ENCODE data around the gene SSBP1.
"Not testable (repeated sequence)": the region's sequence is repeated elsewhere in the genome, so short reads cannot be mapped to it uniquely, and the experiment has no call there.

The SSBP1 gene

DNA sequence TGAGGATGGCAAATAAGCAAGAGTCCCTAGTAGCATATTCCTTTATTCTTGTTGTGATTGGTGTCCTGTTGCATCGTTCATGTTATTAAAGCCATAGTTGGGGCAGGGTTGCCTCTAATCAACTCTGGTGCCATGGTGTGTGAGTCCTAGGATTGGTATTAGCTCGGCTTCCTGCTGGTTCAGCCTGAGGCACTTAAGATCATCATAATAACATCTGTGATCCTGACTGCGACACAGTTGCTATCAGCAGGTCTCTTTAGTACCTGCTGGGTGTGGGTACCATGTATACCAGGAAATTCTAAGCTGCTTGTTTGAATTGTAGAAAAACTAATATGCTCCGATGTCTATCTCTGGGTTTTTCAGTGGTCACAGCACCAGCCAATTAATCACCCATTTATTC, 28.4 kb upstream of the SSBP1 start:
- no peak for DNase-seq

DNA sequence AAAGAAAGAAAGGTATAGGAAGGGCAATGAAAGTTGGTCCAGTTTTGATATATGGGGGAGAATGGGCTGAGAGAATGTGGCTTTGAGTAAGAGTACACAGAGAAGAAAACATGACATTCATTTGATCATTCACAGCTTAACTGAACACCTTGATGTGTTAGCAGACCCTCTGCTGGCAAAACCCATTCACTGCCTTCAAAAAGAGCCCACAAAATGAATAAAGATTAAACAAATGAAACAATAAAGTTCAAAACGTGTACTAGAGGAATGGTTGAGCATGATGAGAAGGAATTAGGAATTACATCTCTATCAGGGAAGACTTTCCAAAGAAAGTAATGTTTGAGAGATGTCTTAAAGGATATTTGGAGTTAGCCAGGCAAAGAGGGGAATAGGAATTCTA, 27.9 kb upstream of the SSBP1 start:
- DNase-seq = no peak

DNA sequence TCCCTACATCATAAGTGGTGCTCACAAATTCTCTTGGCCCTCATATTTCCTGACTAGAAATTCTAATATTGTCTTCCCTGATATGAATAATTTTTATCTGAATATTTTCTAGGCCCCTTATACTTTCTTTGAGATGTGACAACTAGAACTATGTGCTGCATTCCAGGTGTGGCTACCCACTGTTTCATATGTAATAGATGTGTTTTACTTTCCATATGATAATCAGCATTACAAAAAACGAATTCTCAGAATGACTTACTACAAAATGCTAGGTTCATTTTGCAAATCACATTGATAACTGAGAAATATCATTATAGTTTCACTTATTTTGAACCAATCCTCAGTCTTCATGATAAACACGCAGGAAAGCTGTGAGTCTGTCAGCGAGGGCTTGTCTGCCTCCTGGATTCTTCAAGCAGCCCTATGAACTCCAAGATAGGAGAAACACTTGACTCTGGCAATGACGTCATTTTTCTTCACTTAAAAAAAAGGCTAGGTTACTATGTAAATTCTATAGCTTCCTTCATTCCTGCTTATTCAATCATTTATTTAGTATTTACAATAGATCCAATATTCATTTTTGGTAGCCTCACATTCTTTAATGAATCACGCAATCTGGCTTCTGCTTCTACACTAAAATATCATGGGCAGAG, 25.4 kb upstream of the SSBP1 start:
- no peak for DNase-seq

DNA sequence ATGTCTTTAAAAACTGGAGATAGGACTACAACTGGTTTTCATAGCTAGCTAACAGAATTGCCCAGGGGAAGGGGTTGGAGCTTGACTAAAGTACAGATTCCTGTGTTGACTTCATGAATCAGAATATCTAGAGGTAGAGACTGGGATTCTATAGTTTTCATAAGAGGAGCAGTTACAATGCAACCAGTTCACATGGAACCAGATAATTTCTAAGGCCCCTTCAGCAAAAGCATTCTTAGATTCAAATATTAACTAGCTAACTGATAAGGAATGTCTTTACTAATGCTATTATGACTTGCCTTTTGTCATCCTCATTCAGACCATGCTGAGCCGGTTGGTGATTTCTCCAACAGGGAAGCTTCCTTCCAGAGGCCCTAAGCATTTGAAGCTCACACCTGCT, 24.3 kb upstream of the SSBP1 start:
- no peak for DNase-seq

DNA sequence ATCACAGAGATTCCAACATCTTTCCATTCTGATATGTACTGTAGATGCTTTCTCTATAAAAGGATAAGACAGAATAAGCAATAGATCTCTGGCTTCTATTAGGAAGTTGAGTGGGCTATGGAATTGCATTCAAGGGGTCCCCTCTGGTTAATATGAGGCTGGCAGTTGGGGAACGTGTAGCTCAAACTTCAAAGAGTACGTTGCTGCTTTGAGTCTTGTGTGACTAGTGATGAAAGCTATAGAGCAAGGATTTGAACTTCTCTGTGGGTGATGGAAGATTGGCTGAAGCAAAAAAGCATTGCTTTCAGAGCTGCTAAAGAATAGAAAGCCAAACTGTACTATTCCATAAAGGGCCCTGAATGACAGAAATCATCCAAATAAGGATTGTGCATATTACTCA, 23.6 kb upstream of the SSBP1 start:
- no peak for DNase-seq

DNA sequence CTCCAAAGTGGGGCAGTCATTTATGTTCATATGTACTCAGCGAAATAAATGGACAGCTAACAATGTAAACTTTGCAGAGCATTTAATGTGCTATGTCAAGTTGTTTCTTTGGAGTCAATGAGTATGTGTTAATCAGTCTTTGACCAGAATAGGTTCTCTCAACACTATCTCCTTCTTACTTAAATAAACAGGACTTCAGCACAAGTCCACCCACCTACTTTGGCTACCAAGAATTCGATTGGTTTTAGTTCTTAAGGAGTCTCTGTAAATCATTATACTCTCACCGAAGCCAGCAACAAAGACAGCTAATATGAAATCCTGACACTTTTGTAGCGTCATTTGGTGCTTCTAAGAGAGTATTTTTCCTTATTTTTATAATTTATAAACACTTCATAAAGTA, 23.1 kb upstream of the SSBP1 start:
- DNase-seq = no peak

DNA sequence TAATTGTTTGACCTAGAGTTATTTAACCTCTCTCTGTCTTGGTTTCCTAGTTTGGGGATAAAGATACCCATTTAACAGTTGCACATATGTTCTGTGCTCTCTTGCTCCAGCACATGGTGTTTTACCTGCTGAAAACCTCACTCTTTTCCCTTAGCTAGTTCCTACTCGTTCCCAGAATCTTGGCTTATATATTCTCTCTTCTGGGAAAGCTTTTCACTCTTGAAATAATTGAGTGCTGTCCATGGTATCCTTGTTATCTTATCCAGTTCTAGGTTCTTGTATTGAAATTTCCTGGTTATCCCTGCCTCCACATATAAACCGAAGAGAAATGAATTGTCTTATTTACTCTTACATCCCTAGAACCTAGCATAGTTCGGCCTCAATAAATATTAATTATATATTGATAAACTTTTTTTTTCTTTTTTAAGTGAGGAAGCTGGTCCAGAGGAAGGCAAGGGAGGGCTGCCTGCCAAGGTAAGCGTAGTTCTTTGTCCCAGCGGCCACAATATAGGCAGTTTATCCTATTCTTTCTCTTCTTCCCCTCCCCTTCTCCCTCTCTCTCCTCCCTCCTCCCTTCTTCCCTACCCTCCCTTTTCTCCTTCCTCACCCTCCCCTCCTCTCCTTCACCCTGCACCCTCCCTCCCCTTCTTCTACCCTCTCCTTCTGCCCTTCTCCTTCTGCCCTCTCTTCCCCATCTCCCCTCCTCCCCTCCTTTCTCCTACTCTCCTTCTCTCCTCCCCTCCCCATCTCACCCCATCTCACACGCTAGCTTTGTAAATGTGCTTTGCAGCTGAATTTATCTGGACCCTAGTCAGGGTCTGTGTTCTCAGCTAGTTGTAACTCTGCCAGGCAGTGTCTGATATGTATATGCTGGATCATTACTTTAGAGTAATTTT, 22.1 kb upstream of the SSBP1 start:
- DNase-seq = no peak

DNA sequence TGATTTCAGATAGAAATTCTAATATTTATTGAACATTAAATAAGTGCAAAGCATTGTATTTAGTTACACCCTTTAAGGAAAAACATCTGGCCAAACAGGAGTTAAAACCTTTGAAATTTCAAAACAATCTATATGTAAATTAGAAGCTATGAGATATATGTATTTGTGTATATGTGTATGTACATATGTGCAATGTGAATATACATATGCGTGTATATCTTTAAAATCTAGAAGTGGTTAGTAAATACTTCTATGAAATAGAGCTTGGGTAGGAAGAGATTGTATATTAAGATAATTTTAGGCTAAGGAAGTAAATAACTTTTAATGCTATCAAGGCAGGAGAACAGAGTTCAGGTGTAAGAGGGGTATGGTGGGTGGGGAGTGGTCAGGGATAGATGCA, 20.7 kb upstream of the SSBP1 start:
- no peak for DNase-seq

DNA sequence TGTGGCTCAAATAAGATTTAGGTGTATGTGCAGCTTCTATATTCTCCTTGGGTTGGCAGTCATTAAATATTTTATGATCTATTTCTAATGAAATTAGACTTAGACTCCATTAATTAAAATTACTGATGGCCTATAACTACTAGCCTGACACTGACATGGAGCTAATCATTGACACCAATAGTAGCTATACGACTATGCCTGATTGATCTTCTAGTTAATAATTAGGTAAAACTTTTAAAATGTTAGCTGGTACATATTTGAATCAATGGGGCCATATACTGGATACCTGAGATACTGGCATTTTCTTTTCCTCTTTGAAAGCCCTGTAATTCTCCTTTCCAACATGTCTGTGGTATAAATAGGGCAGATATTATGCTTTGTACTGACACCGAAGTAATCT, 15.6 kb upstream of the SSBP1 start:
- no peak for DNase-seq

DNA sequence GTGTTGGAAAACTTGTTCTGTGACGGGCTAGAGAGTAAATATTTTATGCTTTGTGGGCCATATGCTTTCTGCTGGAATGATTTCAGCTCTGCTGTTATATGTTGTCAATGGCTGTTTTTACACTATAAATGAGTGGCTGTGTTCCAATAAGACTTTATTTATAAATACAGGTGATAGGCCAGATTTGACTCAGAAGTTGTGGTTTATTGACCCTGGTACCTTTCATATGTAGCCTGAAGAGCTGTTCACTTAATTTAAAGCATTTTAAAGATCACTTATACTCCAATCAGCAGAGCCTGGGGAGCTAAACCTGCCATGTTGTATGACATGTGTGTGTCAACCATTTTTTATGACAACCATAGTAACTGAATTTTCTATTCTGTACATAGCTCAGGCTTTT, 9.1 kb upstream of the SSBP1 start:
- DNase-seq = no peak

DNA sequence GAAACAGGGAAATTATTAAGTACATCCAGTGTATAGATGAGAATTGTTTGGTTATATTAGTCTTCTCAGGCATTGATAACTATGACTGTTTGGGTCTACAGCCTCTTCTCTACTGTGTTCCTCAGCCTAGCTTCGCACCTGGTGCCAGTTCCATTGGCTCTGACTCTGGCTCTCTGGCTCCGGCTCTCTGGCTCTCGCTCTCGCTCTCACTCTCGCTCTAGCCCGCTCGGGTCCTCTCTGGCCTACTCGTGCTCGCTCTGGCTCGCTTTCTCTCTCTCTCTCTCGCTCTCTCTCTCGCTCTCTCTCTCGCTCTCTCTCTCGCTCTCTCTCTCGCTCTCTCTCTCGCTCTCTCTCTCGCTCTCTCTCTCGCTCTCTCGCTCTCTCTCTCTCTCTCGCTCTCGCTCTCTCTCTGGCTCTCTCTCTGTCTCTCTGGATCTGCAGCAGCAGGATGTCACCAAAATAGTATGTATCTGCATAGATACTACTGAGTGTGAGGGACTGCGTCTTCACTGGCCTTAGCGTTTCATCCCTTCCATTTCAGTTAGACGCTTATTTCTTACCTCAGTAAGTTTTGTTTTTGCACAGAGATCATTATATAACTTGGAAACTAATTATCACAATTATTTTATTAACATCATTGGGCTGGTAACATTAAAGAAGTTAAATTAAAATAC, 6.5 kb upstream of the SSBP1 start:
- no peak for DNase-seq

DNA sequence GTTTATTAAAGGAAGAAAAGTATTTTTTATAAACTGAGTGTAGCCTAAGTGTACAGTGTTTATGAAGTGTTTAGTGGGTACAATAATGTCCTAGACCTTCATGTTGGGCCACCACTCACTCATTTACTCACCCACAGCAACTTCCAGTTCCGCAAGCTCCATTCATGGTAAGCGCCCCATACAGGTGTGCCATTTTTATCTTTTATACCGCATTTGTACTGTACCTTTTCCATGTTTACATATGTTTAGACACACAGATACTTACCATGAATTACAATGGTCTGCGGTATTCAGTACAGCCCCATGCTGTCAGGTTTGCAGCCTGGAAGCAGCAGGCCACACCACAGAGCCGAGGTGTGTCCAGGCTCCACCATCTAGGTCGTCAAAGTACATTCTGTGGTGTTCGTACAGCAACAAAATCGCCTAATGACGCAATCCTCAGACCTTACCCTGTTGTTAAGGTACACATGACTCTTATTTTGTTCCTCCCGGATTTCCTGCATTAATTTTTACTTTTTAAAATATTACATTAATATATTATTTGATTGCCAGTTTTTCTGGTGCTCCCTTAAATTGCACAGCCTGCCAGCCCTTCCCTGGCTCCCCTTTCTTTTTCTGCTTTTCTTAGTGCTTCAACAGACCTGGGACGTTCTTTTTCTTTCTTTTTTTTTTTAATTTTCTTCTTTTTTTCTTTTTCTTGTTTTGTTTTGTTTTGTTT, 881 bp upstream of the SSBP1 start:
- no peak for DNase-seq

DNA sequence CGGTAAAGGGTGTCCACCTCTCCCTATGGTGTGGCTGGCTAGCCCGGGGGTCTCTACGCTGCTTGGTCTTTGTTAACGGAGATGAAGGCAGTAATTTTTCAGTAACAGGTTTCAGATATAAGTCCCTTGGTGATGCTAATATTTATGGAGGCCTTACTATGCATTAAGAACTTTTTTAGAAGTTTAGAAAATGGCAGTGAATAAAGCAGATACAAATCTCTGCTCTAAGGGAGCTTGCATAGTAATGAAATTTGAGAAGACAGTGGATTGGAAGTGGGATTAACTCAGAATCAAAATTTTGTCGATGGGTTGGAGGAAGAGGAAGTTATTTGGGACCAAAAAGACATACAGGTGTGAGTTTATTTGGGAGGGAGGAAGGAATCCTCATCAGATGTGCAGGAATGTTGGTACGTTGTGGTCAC, 445 bp downstream of the SSBP1 start:
- DNase-seq = no peak

DNA sequence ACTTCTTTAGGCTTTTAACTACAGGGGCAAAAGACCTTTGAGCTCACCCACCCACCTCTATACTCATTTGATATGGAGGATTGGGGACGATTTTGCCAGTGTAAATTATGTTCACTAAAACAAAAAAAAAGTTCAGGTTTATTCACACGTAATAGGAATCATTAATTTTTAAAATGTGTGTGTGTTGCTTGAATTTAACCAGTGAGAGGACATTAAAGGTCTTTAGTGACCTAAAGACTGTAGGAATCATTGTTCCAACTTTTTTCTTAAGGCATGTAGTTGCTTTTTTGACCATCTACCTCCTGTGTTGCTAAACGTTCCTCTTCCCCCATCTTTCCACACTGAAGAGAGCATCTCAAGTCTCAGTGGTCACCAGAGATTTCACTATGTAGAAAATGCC, 1.1 kb downstream of the SSBP1 start:
- DNase-seq = no peak

DNA sequence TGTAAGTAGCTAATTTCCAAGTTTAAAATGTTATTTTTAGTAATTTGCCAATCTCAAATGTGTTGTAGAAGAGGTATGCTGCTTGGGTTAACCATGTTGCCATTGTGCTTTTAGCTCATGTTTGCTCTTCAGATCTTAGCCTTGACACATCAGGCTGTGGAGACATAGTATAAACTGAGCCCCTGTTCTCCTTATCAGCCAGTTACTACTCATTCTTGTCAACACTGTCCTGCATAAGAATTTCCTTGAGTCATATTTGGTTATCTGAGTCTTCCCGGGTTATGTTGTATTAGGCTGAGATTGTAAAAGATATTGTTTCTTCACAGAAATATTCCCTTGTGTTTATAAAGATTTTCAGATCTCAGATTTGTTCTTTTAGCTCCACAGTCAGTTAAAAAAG, 4.1 kb downstream of the SSBP1 start:
- DNase-seq = no peak

DNA sequence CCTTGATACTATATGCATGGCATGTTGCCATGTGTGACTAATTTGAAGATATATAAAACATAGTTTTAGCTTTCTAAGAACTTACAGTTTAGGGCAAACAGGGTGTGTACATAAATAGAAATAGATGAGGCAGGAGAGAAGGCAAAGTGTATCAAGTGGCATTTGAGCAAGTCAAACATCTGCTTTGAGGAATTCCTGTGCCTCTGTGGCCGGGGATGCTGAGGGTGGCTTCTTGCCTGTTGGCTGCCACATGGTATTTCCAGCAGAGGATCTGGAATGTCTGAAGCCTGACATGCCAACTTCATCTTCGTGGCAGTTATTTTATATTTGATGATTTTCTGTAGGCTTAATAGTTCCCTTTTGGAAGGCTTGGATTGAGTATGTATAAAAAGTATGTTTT, 6.0 kb downstream of the SSBP1 start:
- DNase-seq = no peak

DNA sequence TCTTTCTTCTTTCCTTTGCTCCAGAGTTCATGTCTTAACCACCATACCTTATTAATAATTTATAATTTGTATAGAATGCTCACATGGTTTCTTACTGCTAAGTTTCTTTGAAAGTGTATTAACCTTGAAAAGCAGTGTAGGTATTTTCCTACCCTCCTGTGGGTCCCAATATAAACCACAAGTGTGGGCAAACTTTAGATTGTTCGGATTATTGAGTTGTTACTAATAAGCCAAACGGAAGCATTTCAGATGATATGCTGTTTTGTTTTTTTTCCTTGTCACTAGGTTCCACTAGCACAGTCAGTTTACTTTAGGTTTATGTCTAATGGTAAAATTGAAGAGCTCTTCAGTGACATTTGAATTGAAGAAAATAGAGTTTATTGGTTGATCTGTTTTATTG, 10.2 kb downstream of the SSBP1 start:
- no peak for DNase-seq

DNA sequence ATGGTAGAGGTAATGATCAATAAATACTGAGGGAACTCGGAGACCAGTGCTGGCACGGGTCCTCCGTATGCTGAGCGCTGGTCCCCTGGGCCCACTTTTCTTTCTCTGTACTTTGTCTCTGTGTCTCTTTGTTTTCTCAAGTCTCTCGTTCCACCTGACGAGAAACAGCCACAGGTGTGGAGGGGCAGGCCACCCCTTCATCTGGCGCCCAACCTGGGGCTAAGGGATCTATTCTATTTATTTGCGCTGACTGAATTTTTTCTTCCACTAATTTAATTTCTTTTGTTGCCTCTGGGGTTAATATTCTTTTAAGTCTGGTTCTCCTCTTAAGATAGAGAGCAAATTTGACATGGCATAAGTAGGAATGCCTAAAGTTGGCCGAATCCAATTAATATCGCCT, 13.7 kb downstream of the SSBP1 start:
- not testable (repeated sequence) for DNase-seq

DNA sequence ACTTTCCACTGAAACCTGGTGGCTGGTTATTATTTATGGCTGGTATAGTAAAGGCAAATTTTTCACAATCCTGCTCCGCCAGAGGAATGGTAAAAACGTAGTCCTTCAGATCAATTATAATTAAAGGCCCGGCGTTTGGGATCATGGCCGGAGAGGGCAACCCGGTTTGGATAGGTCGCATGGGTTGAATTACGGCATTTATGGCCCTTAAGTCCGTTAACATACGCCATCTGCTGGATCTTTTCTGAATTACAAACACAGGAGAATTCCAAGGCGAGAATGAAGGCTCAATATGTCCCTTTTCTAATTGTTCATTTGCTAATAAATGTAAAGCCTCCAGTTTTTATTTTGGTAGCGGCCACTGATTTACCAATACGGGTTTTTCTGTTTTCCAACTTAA, 14.5 kb downstream of the SSBP1 start:
- DNase-seq = no peak

DNA sequence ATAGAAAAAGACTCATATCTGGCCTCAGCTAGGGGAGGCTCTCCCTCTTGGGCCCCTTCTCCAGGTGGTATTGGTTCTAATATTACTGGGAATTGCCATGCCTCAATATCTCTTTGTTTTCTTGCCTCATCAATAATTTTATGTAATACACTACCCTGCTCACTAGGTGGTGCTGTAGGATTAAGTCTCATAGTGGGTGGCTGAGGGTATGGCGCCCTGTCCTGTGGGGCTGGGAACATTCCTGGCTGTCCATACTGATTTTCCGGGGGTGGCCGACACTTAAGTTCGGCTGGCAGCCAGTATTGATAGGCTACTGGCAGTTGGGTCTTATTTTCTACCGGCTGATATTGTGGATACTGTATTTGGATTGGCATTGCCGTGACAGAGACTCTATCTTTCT, 16.8 kb downstream of the SSBP1 start:
- DNase-seq = no peak

DNA sequence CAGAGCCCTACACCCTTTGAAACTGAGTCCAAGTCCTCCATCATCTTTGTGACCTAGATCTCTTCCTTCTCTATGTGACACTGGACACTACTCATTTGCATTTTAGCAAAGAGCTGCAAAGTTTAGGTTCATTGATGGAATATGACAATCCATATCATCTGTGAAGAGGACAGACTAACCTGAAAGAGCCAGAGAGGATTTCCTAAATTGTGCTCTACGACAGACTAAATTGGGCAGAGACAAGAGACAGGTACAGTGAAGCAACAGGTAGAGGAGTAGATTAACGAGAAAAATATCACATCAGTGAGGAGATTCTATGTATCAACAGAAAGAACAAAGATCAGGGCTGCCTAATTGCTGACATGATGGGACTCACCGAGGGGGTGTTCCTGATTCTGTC, 25.6 kb downstream of the SSBP1 start, which contains the start of gene TAS2R3:
TAS2R3 (plus strand) TSS at position 301 of the 400 bp plus-strand sequence; CDS start at position 363, 62 bp downstream.
- no peak for DNase-seq

DNA sequence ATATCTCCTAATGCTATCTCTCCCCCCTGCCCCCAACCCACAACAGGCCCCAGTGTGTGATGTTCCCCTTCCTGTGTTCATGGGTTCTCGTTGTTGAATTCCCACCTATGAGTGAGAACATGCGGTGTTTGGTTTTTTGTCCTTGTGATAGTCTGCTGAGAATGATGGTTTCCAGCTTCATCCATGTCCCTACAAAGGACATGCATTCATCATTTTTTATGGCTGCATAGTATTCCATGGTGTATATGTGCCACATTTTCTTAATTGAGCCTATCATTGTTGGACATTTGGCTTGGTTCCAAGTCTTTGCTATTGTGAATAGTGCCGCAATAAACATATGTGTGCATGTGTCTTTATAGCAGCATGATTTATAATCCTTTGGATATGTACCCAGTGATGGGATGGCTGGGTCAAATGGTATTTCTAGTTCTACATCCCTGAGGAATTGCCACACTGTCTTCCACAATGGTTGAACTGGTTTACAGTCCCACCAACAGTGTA, 32.0 kb downstream of the SSBP1 start:
- not testable (repeated sequence) for DNase-seq

DNA sequence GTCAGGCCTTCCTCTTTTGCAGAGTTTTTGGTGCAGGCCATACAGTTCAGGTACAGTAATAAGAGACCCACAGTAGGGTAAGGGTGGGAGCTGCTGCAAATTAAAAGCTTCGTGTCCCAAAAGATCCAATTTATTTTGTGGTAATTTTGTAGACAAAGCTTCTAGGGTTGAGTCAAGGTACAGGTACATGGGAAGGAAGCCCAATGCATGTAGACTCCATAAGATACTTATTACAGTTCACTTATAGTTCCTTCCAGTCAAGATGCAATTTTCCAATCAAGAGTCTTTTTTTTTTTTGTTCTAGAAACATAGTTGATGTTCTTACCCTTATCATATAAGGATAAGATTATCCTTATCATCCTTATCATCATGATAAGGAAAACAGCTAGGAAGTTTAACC, 38.2 kb downstream of the SSBP1 start, which contains the start of gene TAS2R4:
TAS2R4 (plus strand) TSS at position 301 of the 400 bp plus-strand sequence. CDS start 1,815 bp downstream, outside the sequence.
- no peak for DNase-seq
